HG03045 (cell line): ENCODE results near the gene MGAT4A.

Experiments used
- ATAC-seq: cut with Tn5 transposase; IDR thresholded peaks from one replicate; pipeline ENCODE4 v1.9.1; 2021; ENCODE audit warnings: mild to moderate bottlenecking, moderate library complexity; ENCODE audit not compliant: unreplicated experiment

Gene MGAT4A

DNA sequence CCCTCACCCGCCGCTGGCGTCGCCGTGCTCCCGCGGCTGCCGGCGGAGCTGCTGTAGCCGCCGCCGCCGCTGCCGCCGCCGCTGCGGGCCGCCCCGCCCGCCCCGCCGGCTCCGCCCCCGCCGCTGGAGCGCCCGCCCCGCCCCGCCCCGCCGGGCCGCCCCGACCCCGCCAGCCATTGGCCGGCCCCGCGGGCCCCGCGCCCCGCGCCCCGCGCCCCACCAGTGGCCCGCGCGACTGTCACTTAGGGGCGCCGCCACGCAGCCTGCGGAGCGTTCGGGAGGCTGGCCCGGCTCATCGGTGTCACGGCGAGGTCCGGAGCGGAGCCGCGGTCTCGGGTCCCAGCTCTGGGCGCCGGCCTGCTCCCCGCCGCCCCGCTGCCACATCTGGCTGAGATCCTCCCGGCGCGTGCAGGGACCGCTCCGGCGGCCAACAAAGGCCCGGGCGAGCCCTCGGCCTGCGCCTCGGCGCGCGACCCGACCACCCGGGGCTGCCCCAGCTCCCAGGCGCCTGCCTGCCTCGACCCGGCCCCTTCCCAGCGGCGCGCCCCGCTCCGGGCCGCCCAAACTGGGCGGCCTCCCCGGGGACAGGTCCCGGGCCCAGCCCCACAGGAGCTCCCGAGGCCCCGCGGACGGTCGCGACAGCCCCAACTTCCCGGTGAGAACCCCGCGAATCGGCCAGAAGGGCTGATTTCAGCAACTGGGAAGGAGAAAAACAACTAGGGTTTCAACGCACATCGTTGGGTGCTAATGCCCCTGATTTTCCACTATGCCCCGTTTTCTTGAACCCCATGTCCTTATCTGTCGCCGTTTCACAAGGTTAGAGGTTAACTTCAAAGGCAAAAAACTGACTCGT is at the start of gene MGAT4A:
Gene MGAT4A (minus strand): TSS at position 92 of the 853 bp plus-strand sequence. CDS start 4,800 bp downstream, outside the sequence.
- peak; percentile 89 for ATAC-seq

GRCh38 chr2:98778741-98779483 is 48.0 kb upstream of the MGAT4A start:
- no peak for ATAC-seq

DNA sequence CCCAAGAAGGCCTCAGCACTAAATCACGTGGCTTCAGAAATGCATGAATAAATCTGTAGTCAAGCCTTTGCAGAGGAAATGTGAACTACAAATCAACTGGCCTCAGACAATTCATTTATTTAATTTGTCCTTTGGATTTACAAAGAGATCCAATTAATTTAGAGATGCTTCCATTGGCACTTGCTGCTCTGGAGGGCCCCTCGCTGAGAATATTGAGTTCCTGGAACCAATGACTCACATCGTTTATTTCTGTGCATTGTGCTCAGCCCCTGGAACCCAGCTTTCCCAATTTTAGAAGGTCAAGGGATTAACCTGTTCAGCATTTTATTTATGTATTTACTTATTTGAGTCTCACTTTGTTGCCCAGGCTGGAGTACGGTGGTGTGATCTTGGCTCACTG is 47.2 kb upstream of the MGAT4A start:
- no peak for ATAC-seq

GRCh38 chr2:98777710-98778109 is 46.8 kb upstream of the MGAT4A start:
- no peak for ATAC-seq

GRCh38 chr2:98777076-98777475 is 46.1 kb upstream of the MGAT4A start:
- no peak for ATAC-seq

DNA sequence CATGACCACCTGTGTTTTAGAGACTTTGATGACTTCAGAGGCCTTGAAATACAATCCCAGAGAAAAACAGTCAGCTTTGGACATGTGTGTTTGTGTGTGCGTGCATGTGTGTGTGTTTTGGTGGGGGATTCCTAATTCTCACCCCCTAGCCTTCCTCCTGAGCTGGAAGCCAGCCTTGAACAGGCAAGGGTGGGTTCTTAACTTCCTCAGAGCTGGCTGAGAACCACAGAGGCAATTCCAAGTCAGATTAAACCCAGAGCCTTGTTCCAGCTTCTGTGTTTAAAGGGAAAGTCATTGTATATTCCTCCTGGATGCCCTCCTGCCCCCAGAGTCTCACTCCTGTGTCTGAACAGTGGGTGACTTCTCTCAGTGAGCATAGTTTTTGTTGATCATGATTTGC is 45.2 kb upstream of the MGAT4A start:
- ATAC-seq, result no peak

- ATAC-seq, result no peak
Measured at GRCh38 chr2:98775146-98775986, 44.4 kb upstream of the MGAT4A start.

DNA sequence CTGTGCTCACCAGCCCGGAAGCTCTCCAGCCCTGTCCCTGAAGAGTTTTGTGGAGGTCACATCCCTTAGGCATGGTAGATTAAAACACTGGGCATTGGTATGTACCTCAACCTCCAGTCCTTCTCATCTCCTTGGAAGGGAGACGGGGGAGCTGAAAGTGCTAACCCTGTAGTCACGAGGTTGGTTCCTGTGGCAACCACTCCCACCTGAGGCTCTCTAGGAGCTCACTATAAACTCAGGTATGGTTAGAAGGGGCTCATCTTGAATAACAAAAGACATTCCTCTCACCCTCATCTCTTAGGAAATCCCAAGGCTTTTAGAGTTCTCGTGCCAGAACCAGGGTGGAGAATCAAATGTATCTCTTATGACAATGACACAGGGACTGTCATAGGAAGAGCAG is 43.0 kb upstream of the MGAT4A start:
- no peak for ATAC-seq

GRCh38 chr2:98773169-98773568 is 42.2 kb upstream of the MGAT4A start:
- ATAC-seq, result no peak

DNA sequence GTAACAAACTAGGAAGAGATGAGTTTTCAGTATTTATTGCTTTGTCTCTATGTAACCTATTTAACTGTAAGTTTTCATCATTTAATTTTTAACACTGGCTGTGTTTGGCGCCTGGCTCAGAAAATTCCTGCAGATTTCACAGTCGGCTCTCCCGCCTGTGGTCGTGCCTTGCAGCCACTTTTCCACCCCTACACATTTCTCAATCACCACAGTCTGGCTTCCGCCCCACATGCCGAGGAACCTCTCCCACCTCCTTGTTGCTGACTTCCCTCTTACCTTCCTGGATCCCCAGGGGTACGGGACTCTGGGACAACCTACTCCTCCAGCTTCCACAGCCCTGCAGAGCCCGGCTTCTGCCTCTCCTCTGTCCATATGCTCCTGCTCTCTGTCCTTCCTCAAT is 41.6 kb upstream of the MGAT4A start:
- no peak for ATAC-seq

DNA sequence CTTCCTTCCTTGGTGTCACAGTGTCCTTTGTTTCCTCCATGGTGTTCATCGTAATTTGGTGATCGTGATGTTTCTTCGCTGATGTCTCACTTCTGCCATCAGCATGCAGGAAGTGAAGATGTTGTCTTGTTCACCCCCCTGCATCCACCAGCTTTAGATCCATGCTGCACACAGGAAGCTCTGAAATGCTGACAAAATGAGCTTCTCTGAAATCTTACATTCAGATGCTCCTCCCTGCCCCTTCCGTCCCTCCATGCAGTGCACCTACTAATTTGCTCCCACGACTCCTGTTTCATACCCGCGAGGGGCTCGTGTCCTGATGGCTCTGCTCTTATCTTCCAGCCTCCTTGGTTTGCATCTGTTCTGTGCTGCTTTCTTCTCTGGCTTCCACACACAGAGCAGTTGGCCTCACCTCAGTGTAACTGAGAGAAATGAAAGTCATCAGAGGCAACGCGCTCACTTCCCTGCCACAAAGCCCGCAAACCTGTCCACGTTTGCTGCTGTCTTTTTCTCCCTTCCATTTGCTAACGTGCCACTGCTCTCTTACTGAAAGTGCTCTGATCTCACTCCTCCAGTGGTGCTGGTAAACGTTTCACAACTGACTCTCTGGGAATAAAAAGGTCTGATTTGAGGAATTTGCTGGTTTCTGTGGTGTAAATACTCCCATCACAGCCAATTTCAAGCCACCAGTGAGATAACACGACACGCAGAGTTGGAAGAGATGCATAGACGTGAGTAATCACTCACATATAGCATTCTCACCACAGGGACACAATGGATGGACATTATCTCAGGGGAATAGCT is 41.0 kb upstream of the MGAT4A start:
- peak; percentile 49 for ATAC-seq

- no peak for ATAC-seq
Measured at GRCh38 chr2:98771264-98771663, 40.3 kb upstream of the MGAT4A start.

- no peak for ATAC-seq
Measured at GRCh38 chr2:98769784-98770183, 38.9 kb upstream of the MGAT4A start.

DNA sequence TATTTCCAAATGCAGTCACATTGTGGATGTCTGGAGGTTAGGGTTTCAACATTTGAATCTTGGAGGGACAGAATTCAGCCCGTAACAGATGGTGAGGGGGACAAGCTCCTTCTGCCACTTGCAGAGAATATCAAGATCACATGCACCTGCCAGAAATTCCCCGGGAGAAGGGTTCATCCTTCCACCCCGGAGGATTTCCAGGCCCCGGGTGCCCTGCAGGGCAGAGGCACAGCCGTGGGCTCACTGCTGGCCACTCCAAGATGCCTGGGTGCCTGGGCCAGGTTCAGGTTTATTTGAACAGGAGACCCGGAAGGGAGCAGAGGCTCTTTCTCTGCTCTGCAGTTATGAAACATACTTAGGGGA is 38.2 kb upstream of the MGAT4A start:
- no peak for ATAC-seq

DNA sequence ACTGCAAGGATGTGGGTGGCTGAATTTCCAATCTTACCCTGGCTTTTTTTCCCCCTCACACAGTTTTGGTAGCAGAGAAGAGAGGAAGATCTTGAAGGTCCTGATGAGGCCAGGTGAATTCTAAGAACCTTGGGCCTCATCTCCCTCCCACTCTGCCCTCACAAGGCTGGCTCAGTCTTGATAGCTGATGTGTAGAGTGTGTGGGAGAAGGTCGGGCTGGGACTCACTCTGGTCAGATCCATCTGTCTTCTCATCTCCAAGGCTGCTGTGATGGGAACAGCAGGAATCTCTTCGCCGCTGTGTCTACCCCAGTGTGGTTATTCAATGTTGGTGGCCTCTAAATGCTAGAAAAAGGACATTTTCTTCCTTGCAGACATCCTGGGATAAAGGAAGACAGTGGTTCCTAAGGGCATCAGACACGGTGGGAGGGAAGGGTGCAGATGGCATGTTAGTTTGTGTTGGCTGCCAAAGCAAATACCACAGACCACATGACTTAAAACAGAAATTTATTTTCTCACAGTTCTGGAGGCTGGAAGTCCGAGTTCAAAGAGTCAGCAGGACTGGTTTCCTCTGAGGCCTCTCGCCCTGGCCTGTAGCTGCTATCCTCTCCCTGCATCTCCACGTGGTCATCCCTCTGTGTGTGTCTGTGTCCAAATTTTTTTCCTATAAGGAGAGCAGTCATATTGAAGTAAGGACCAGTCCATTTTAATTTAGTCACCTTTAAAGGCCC is 37.6 kb upstream of the MGAT4A start:
- no peak for ATAC-seq

- ATAC-seq, result no peak
Measured at GRCh38 chr2:98764499-98764898, 33.6 kb upstream of the MGAT4A start.

- ATAC-seq, result no peak
Measured at GRCh38 chr2:98763209-98763951, 32.4 kb upstream of the MGAT4A start.

GRCh38 chr2:98761909-98762308 is 31.0 kb upstream of the MGAT4A start:
- no peak for ATAC-seq

- no peak for ATAC-seq
Measured at GRCh38 chr2:98761267-98761781, 30.4 kb upstream of the MGAT4A start.
